ENCODE data around the gene SH2B3.

GRCh38 chr12:111451232-111451631, 45.5 kb downstream of the SH2B3 start:
- TF ChIP-seq, protein P1, sequence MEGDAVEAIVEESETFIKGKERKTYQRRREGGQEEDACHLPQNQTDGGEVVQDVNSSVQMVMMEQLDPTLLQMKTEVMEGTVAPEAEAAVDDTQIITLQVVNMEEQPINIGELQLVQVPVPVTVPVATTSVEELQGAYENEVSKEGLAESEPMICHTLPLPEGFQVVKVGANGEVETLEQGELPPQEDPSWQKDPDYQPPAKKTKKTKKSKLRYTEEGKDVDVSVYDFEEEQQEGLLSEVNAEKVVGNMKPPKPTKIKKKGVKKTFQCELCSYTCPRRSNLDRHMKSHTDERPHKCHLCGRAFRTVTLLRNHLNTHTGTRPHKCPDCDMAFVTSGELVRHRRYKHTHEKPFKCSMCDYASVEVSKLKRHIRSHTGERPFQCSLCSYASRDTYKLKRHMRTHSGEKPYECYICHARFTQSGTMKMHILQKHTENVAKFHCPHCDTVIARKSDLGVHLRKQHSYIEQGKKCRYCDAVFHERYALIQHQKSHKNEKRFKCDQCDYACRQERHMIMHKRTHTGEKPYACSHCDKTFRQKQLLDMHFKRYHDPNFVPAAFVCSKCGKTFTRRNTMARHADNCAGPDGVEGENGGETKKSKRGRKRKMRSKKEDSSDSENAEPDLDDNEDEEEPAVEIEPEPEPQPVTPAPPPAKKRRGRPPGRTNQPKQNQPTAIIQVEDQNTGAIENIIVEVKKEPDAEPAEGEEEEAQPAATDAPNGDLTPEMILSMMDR (IDR thresholded peaks at IDR 0.05; ENCODE audit: insufficient read depth, low read length, poor library complexity, severe bottlenecking) = no peak
- TF ChIP-seq EZH2phosphoT487 (conservative IDR thresholded peaks at IDR 0.05; ENCODE audit: low read length) = no peak

Data from SU-DHL-6 (cell line).